SK-N-SH treated with all-trans-retinoic acid at 6 μM for 48 hours (cell line): ENCODE results near the gene CXCL9.
A peak's percentile ranks its signal among the peaks of the same experiment; 100 is the strongest.

Experiments
- ATAC-seq: fragments of 200-7000 bp; cut with Tn5 transposase; 3 replicates; pipeline ENCODE4 v1.9.1; 2020; ENCODE audit warnings: mild to moderate bottlenecking, moderate library complexity
- ARNTL ChIP-seq: fragments of 450-650 bp; formaldehyde crosslinking; IDR thresholded peaks from 2 replicates; pipeline ENCODE4 v1.5.0; 2020; ENCODE audit warnings: low read depth, mild to moderate bottlenecking, moderate library complexity, borderline replicate concordance
- BACH2 ChIP-seq: fragments of 250-450 bp; sonication (Bioruptor Pico); IDR thresholded peaks from 2 replicates; pipeline ENCODE4 v1.9.0; 2021; ENCODE audit warnings: mild to moderate bottlenecking, borderline replicate concordance
- CSDC2 ChIP-seq: fragments of 250-450 bp; sonication (Bioruptor Pico); IDR thresholded peaks from 2 replicates; pipeline ENCODE4 v1.5.0; 2020; ENCODE audit warnings: mild to moderate bottlenecking, moderate library complexity
- ESRRG ChIP-seq: fragments of 250-450 bp; sonication (Bioruptor Pico); IDR thresholded peaks from 2 replicates; pipeline ENCODE4 v1.6.1; 2021; ENCODE audit warnings: mild to moderate bottlenecking
- GLIS3 ChIP-seq: fragments of 250-450 bp; sonication (Bioruptor Pico); IDR thresholded peaks from 2 replicates; pipeline ENCODE4 v1.5.0; 2020; ENCODE audit warnings: mild to moderate bottlenecking, moderate library complexity
- ISL1 ChIP-seq: fragments of 250-450 bp; sonication (Bioruptor Pico); IDR thresholded peaks from 2 replicates; pipeline ENCODE4 v2.1.2; 2022; ENCODE audit warnings: mild to moderate bottlenecking, moderate library complexity
- OSR1 ChIP-seq: fragments of 250-450 bp; sonication (Bioruptor Pico); IDR thresholded peaks from 2 replicates; pipeline ENCODE4 v1.8.0; 2022; ENCODE audit warnings: moderate library complexity, mild to moderate bottlenecking, inconsistent platforms
- RARB ChIP-seq: fragments of 250-450 bp; sonication (Bioruptor Pico); IDR thresholded peaks from 2 replicates; pipeline ENCODE4 v1.8.0; 2021; ENCODE audit warnings: mild to moderate bottlenecking, moderate library complexity
- SNAI2 ChIP-seq: fragments of 250-450 bp; sonication (Bioruptor Pico); IDR thresholded peaks from 2 replicates; pipeline ENCODE4 v1.5.0; 2020; ENCODE audit warnings: mild to moderate bottlenecking, moderate library complexity
- TCF4 ChIP-seq: fragments of 250-450 bp; sonication (Bioruptor Pico); IDR thresholded peaks from 2 replicates; pipeline ENCODE4 v1.8.0; 2021; ENCODE audit warnings: mild to moderate bottlenecking, moderate library complexity, borderline replicate concordance
- TOX ChIP-seq: fragments of 250-450 bp; sonication (Bioruptor Pico); IDR thresholded peaks from 2 replicates; pipeline ENCODE4 v1.8.0; 2021; ENCODE audit warnings: mild to moderate bottlenecking, moderate library complexity, borderline replicate concordance
- ZC3H10 ChIP-seq: fragments of 250-450 bp; sonication (Bioruptor Pico); IDR thresholded peaks from 2 replicates; pipeline ENCODE4 v1.5.1; 2021; ENCODE audit warnings: mild to moderate bottlenecking, moderate library complexity
- ZFP3 ChIP-seq: fragments of 250-450 bp; sonication (Bioruptor Pico); IDR thresholded peaks from 2 replicates; pipeline ENCODE4 v1.5.0; 2020; ENCODE audit warnings: mild to moderate bottlenecking, moderate library complexity
- ZFP30 ChIP-seq: fragments of 450-650 bp; formaldehyde crosslinking; IDR thresholded peaks from 2 replicates; pipeline ENCODE4 v1.5.0; 2022; ENCODE audit warnings: mild to moderate bottlenecking, moderate library complexity
- ZNF565 ChIP-seq: fragments of 450-650 bp; formaldehyde crosslinking; conservative IDR thresholded peaks from 2 replicates; pipeline ENCODE4 v1.5.0; 2020; ENCODE audit warnings: low read depth, mild to moderate bottlenecking, moderate library complexity
- ZNF70 ChIP-seq: fragments of 450-650 bp; formaldehyde crosslinking; IDR thresholded peaks from 2 replicates; pipeline ENCODE4 v1.5.0; 2020; ENCODE audit warnings: mild to moderate bottlenecking, moderate library complexity
- ZNF8 ChIP-seq: fragments of 450-650 bp; formaldehyde crosslinking; IDR thresholded peaks from 2 replicates; pipeline ENCODE4 v1.5.0; 2020; ENCODE audit warnings: mild to moderate bottlenecking, moderate library complexity
- TF ChIP-seq, protein P1 (sequence below): fragments of 250-450 bp; sonication (Bioruptor Pico); IDR thresholded peaks from 2 replicates; pipeline ENCODE4 v1.8.0; 2021; ENCODE audit warnings: low read depth, mild to moderate bottlenecking, moderate library complexity, borderline replicate concordance
- TF ChIP-seq, protein P2 (sequence below): fragments of 250-450 bp; sonication (Bioruptor Pico); IDR thresholded peaks from 2 replicates; pipeline ENCODE4 v1.8.0; 2020; ENCODE audit warnings: mild to moderate bottlenecking, moderate library complexity, borderline replicate concordance
- TF ChIP-seq, protein P3 (sequence below): fragments of 250-450 bp; sonication (Bioruptor Pico); IDR thresholded peaks from 2 replicates; pipeline ENCODE4 v1.5.1; 2021; ENCODE audit warnings: mild to moderate bottlenecking, moderate library complexity
- TF ChIP-seq, protein P4 (sequence below): fragments of 250-450 bp; sonication (Bioruptor Pico); IDR thresholded peaks from 2 replicates; pipeline ENCODE4 v1.5.1; 2020; ENCODE audit warnings: low read depth, mild to moderate bottlenecking, moderate library complexity

The CXCL9 gene

DNA sequence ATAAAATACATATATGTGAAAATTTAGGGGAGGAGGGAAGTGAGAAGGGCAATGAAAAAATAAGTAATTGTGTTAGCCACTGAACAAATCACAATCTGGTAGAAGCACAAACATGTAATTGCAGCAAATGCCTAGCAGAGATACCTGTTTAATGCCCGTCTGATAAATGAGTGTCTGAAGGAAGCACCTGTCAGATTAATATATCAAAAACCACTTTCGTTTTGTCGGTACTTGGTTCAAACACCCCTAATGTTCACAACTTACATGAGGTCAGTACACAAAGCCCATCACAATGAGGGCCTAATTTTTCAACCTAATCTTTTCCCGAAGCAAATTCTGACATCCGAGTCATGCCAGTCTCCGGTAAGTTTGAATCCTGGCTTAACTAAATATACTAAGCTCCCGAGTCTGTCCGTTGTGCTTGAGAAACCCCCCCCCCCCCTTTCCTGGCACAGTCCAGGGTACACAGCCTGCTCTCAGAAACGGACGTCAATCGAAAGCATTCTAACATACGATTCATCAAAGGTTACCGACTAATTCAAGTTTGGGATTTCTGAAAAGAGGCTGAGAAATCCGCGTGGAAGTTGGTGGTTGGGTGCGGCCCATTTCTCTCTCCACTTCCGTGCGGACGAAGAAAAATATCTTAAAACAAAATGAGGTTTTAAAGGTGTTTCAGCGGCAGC lies 17.3 kb downstream of the CXCL9 start:
- peak; percentile 11; the same call in 2 of the 3 replicates for ATAC-seq
- no peak for TF ChIP-seq GLIS3 (CRISPR knock-in tag)
- no peak for TF ChIP-seq ZNF565
- no peak for TF ChIP-seq SNAI2 (CRISPR knock-in tag)
- TF ChIP-seq ISL1 (CRISPR knock-in tag), result no peak
- no peak for TF ChIP-seq ARNTL
- no peak for TF ChIP-seq RARB
- TF ChIP-seq TCF4 (CRISPR knock-in tag), result no peak
- TF ChIP-seq ZC3H10 (CRISPR knock-in tag), result no peak

DNA sequence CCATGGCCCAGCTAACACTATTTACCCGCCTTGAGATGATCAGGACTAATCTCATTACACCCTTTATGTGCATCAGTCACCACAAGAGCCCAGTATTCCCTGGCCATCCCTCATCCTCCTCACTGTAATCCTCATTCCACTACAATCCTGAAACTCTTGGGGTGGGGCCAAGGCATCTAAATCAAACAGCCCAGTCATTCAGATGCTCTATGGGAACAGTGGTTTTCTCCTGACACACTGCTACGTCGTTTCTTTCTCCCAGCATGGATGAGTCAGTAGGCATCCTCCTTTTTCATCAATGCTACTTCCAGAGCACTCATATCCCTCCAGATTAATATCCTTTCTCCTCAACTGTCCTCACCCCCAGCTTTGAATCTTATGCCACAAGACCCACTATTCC lies 22.2 kb downstream of the CXCL9 start:
- no peak for TF ChIP-seq ZFP3 (CRISPR knock-in tag)
- TF ChIP-seq, protein P1, sequence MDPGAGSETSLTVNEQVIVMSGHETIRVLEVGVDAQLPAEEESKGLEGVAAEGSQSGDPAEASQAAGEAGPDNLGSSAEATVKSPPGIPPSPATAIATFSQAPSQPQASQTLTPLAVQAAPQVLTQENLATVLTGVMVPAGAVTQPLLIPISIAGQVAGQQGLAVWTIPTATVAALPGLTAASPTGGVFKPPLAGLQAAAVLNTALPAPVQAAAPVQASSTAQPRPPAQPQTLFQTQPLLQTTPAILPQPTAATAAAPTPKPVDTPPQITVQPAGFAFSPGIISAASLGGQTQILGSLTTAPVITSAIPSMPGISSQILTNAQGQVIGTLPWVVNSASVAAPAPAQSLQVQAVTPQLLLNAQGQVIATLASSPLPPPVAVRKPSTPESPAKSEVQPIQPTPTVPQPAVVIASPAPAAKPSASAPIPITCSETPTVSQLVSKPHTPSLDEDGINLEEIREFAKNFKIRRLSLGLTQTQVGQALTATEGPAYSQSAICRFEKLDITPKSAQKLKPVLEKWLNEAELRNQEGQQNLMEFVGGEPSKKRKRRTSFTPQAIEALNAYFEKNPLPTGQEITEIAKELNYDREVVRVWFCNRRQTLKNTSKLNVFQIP (CRISPR knock-in tag), result no peak
- peak; percentile 81 for ATAC-seq

DNA sequence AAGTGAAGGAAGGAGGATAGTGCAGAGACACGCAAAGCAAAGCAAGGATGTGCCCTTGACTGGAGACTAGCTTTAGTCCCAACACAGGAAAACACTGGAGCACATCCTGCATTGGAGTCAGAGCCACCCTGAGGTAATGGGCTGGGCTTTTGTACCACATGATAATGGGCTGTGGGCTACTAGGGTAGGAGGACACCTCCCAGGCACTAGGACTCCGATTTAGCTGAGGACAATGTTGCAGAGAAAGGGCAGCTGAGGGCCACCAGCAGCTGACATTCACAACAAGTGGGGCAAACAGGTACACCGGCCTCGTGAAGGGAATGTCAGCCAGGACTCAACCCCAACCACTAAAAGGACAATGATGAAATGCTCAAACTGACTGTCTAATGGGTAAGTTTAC lies 26.7 kb downstream of the CXCL9 start:
- ATAC-seq, result no peak
- no peak for TF ChIP-seq OSR1 (CRISPR knock-in tag)
- TF ChIP-seq ISL1 (CRISPR knock-in tag), result no peak
- TF ChIP-seq GLIS3 (CRISPR knock-in tag), result no peak
- TF ChIP-seq, protein P2, sequence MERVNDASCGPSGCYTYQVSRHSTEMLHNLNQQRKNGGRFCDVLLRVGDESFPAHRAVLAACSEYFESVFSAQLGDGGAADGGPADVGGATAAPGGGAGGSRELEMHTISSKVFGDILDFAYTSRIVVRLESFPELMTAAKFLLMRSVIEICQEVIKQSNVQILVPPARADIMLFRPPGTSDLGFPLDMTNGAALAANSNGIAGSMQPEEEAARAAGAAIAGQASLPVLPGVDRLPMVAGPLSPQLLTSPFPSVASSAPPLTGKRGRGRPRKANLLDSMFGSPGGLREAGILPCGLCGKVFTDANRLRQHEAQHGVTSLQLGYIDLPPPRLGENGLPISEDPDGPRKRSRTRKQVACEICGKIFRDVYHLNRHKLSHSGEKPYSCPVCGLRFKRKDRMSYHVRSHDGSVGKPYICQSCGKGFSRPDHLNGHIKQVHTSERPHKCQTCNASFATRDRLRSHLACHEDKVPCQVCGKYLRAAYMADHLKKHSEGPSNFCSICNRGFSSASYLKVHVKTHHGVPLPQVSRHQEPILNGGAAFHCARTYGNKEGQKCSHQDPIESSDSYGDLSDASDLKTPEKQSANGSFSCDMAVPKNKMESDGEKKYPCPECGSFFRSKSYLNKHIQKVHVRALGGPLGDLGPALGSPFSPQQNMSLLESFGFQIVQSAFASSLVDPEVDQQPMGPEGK (CRISPR knock-in tag), result no peak
- TF ChIP-seq TCF4 (CRISPR knock-in tag), result no peak
- TF ChIP-seq BACH2, result no peak
- TF ChIP-seq ZNF565, result no peak
- no peak for TF ChIP-seq TOX
- TF ChIP-seq ESRRG (CRISPR knock-in tag), result no peak
- no peak for TF ChIP-seq ZNF8 (CRISPR knock-in tag)
- TF ChIP-seq, protein P3, sequence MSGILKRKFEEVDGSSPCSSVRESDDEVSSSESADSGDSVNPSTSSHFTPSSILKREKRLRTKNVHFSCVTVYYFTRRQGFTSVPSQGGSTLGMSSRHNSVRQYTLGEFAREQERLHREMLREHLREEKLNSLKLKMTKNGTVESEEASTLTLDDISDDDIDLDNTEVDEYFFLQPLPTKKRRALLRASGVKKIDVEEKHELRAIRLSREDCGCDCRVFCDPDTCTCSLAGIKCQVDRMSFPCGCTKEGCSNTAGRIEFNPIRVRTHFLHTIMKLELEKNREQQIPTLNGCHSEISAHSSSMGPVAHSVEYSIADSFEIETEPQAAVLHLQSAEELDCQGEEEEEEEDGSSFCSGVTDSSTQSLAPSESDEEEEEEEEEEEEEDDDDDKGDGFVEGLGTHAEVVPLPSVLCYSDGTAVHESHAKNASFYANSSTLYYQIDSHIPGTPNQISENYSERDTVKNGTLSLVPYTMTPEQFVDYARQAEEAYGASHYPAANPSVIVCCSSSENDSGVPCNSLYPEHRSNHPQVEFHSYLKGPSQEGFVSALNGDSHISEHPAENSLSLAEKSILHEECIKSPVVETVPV (CRISPR knock-in tag), result no peak
- TF ChIP-seq, protein P4, sequence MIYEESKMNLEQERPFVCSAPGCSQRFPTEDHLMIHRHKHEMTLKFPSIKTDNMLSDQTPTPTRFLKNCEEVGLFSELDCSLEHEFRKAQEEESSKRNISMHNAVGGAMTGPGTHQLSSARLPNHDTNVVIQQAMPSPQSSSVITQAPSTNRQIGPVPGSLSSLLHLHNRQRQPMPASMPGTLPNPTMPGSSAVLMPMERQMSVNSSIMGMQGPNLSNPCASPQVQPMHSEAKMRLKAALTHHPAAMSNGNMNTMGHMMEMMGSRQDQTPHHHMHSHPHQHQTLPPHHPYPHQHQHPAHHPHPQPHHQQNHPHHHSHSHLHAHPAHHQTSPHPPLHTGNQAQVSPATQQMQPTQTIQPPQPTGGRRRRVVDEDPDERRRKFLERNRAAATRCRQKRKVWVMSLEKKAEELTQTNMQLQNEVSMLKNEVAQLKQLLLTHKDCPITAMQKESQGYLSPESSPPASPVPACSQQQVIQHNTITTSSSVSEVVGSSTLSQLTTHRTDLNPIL (CRISPR knock-in tag), result no peak
- TF ChIP-seq ZFP30, result no peak
- no peak for TF ChIP-seq ZNF70 (CRISPR knock-in tag)
- no peak for TF ChIP-seq RARB

DNA sequence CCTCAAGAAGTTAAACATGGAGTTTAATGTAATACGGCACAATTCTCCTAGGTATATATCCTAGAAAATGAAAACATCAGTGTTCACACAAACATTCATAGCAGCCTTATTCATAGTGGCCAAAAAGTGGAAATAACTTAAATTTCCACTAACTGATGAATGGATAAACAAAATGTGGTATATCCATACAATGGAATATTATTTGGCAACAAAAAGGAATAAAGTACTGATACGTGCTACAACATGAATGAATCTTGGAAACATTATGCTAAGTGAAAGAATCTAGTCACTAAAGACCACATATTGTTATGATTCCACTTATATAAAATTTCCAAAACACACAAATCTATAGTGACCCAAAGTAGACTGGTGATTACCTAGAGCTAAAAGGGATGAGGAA lies 31.1 kb downstream of the CXCL9 start:
- TF ChIP-seq CSDC2 (CRISPR knock-in tag), result no peak
- no peak for TF ChIP-seq OSR1 (CRISPR knock-in tag)
- no peak for TF ChIP-seq ZFP3 (CRISPR knock-in tag)
- no peak for TF ChIP-seq ZNF565
- TF ChIP-seq ZNF8 (CRISPR knock-in tag), result peak; percentile 98
- no peak for ATAC-seq

DNA sequence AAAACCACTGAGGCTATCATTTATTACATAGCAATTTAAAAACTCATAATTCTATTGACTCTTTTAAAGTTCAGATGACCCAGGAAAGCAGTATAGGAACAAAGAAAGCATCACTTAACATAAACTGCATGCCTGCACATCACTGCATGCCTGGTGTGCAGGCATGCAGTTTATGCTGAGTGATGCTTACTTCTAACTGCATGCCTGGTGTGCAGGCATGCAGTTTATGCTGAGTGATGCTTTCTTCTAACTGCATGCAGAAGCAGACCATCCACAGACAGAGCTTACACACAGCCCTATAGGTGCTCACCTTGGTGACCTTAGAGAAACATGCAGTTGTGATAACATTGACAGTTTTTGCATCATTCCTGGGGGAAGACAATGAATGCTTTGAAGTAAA lies 33.5 kb downstream of the CXCL9 start:
- no peak for ATAC-seq
- TF ChIP-seq GLIS3 (CRISPR knock-in tag) (no peak), ZNF565 (no peak), RARB (no peak), ZNF70 (CRISPR knock-in tag) (no peak), TOX (no peak)
- TF ChIP-seq, protein P2 (CRISPR knock-in tag), result no peak
- TF ChIP-seq, protein P3 (CRISPR knock-in tag), result no peak
- TF ChIP-seq, all 23 proteins: peak for 0
